Endothelial cell of umbilical vein (primary cell): ENCODE data around the gene EN2. TPM values are rescaled to one million over a fixed set of nuclear protein-coding genes. Genes with fewer than 3 reads are reported as not detected.

Experiments used
- BruUV-seq: library from RNA; stranded (reverse); fragments of 400-500 nt; replicated peaks from 2 replicates; lab custom pipeline; 2021; lab: Mats Ljungman, UMichigan
- CTCF ChIA-PET: fragments of 300-600, 350-600 bp; sonication (Branson Sonifier 250); formaldehyde crosslinking; loops from one replicate; lab custom pipeline; 2021; ENCODE audit warnings: antibody characterized with exemption, inconsistent platforms; lab: Charles Lee
- POLR2A ChIA-PET: fragments of 300-600, 350-600 bp; sonication (Branson Sonifier 250); formaldehyde crosslinking; loops from one replicate; lab custom pipeline; 2021; ENCODE audit warnings: antibody characterized with exemption, inconsistent platforms; lab: Charles Lee
- DNase-seq: peaks from one replicate; pipeline ENCODE4 v3.0.0-alpha.2; 2011; ENCODE audit warnings: low read depth, low spot score
- FAIRE-seq: peaks from 2 replicates; lab custom pipeline; 2011; peaks lifted over from hg19 to GRCh38; lab: Jason Lieb, UNC
- H2AFZ ChIP-seq: 2 replicates; pipeline ENCODE4 v1.6.0; 2012; ENCODE audit warnings: low read depth, low read length, control low read depth, inconsistent platforms
- H3K27ac ChIP-seq: 2 replicates; pipeline ENCODE4 v1.5.1; 2011; ENCODE audit warnings: low read depth, mild to moderate bottlenecking, control low read depth, low read length, moderate library complexity; ENCODE audit not compliant: insufficient read depth
- H3K27me3 ChIP-seq, 2 experiments: 2 replicates each; pipeline versions ENCODE4 v1.6.0 to v1.6.1; 2011; ENCODE audit warnings: low read length in 2 of 2, mixed read lengths in 1 of 2; ENCODE audit not compliant: control insufficient read depth in 2 of 2, insufficient read depth in 2 of 2
- H3K36me3 ChIP-seq, 2 experiments: 2 replicates in 1 of 2; 3 replicates in 1 of 2; pipeline ENCODE4 v1.5.1; 2011; ENCODE audit warnings: low read length in 2 of 2, mild to moderate bottlenecking in 1 of 2, moderate library complexity in 1 of 2; ENCODE audit not compliant: control insufficient read depth in 2 of 2, insufficient read depth in 2 of 2; ENCODE audit errors: extremely low read depth in 1 of 2
- H3K4me1 ChIP-seq: 3 replicates; pipeline ENCODE4 v1.5.1; 2011; ENCODE audit warnings: mild to moderate bottlenecking, low read length; ENCODE audit not compliant: control insufficient read depth, insufficient read depth; ENCODE audit errors: extremely low read depth
- H3K4me2 ChIP-seq: 2 replicates; pipeline ENCODE4 v1.6.1; 2011; ENCODE audit warnings: low read length, control low read depth, mixed read lengths; ENCODE audit not compliant: insufficient read depth
- H3K4me3 ChIP-seq, 3 experiments: fragments of 200-600 bp in 1 of 3; sonication (generic), shearing (Covaris generic) in 1 of 3; replicated peaks in 1 of 3; 2 replicates each; pipeline ENCODE4 v1.5.1; 2011 to 2016; ENCODE audit warnings: control low read depth in 3 of 3, low read length in 3 of 3, mild to moderate bottlenecking in 2 of 3, inconsistent platforms in 1 of 3, low read depth in 1 of 3, moderate library complexity in 1 of 3; ENCODE audit not compliant: insufficient read depth in 1 of 3
- H3K79me2 ChIP-seq: 2 replicates; pipeline ENCODE4 v1.6.0; 2012; ENCODE audit warnings: low read length, inconsistent platforms; ENCODE audit not compliant: control insufficient read depth, insufficient read depth
- H3K9ac ChIP-seq: replicated peaks from 2 replicates; pipeline ENCODE3; 2011; ENCODE audit warnings: low read length, control low read depth; ENCODE audit not compliant: insufficient read depth; ENCODE audit errors: extremely low read depth
- H3K9me1 ChIP-seq: replicated peaks from 3 replicates; pipeline ENCODE4 v1.6.0; 2011; ENCODE audit warnings: mild to moderate bottlenecking, low read length; ENCODE audit not compliant: control insufficient read depth, insufficient read depth; ENCODE audit errors: extremely low read depth
- H3K9me3 ChIP-seq: replicated peaks from 2 replicates; pipeline ENCODE4 v1.5.1; 2012; ENCODE audit warnings: low read length, inconsistent platforms; ENCODE audit not compliant: control insufficient read depth, insufficient read depth
- H4K20me1 ChIP-seq: replicated peaks from 2 replicates; pipeline ENCODE3; 2011; ENCODE audit warnings: mild to moderate bottlenecking, low read length; ENCODE audit not compliant: control insufficient read depth, insufficient read depth; ENCODE audit errors: extremely low read depth
- CTCF ChIP-seq, 2 donors: IDR thresholded peaks; 1 replicate in 1 of 2; 2 replicates in 1 of 2; pipeline ENCODE4 v1.5.1; 2011; ENCODE audit warnings: low read length in 2 of 2, mild to moderate bottlenecking in 2 of 2, moderate library complexity in 2 of 2, control low read depth in 1 of 2, inconsistent platforms in 1 of 2, low read depth in 1 of 2; ENCODE audit not compliant: insufficient read depth in 1 of 2; ENCODE audit errors: extremely low read depth in 1 of 2
- EZH2 ChIP-seq: IDR thresholded peaks from 2 replicates; pipeline ENCODE4 v1.6.1; 2012; ENCODE audit warnings: borderline replicate concordance, low read depth, mild to moderate bottlenecking, moderate library complexity, low read length, inconsistent platforms; ENCODE audit not compliant: severe bottlenecking
- FOS ChIP-seq: IDR thresholded peaks from 2 replicates; pipeline ENCODE4 v1.6.1; 2011; ENCODE audit warnings: mild to moderate bottlenecking, low read length, moderate library complexity, borderline replicate concordance; ENCODE audit not compliant: insufficient read depth
- JUN ChIP-seq: IDR thresholded peaks from 2 replicates; pipeline ENCODE4 v1.6.1; 2011; ENCODE audit warnings: borderline replicate concordance, low read depth; ENCODE audit not compliant: insufficient read length, insufficient read depth
- MAX ChIP-seq: IDR thresholded peaks from 2 replicates; pipeline ENCODE4 v1.6.1; 2011; ENCODE audit not compliant: insufficient read depth, insufficient read length
- POLR2A ChIP-seq: IDR thresholded peaks from 2 replicates; pipeline ENCODE4 v1.6.1; 2012; ENCODE audit warnings: low read depth, mild to moderate bottlenecking, control low read depth, low read length
- POLR2AphosphoS5 ChIP-seq: IDR thresholded peaks from 2 replicates; pipeline ENCODE4 v1.6.1; 2012; ENCODE audit warnings: low read depth, mild to moderate bottlenecking, control low read depth, low read length, moderate library complexity; ENCODE audit not compliant: insufficient read depth
- dilution Hi-C: fragments of 300-500 bp; cut with MboI; formaldehyde crosslinking; loops from one replicate; pipeline ENCODE4 v1.15.0; 2019; ENCODE audit warnings: low sequenced_read_pairs; ENCODE audit not compliant: extremely low pct_ligation_motif_present
- intact Hi-C: fragments of 100-400 bp; cut with micrococcal nuclease; formaldehyde crosslinking; loops from one replicate; pipeline ENCODE4 v1.10.0; 2022
- polyA plus RNA-seq, 4 experiments: library from polyadenylated mRNA; depleted of rRNA in 3 of 4; stranded (reverse) in 3 of 4; unstranded in 1 of 4; fragments of >200 nt; gene quantifications; 2 replicates each; pipeline versions ENCODE4 v1.2.1 to v1.2.3, GENCODE V29; 2011 to 2012; ENCODE audit warnings: missing spikeins in 1 of 4
- total RNA-seq: library from RNA; stranded (reverse); gene quantifications from 2 replicates; pipeline ENCODE4 v1.2.3, GENCODE V29; 2021

Gene EN2
- total and polyA plus RNA-seq, 2 donors (not counting 3 experiments of a cell fraction or from before 2014, with no cell fraction given): not detected

- dilution Hi-C loops: no loop called here
- FAIRE-seq (no peak), DNase-seq (no peak)
- no peak overlapping the region for H3K4me2 ChIP-seq
- no peak overlapping the region for H3K27ac ChIP-seq
- H3K9me3 ChIP-seq: no peaks in the 10 kb centered on the region
- no peak overlapping the region for H3K9ac ChIP-seq
- POLR2A ChIA-PET: no interaction called here
- BruUV-seq: no TSS peak
- H3K36me3 ChIP-seq: no peaks in the 10 kb centered on the region
- H4K20me1 ChIP-seq: no peaks in the 10 kb centered on the region
- H3K9me1 ChIP-seq: no peaks in the 10 kb centered on the region
- H2AFZ ChIP-seq: no peak overlapping the region
- intact Hi-C loops: no loop called here
- no peak for TF ChIP-seq CTCF (IDR thresholded peaks at IDR 0.05; ENCODE audit: extremely low read depth in 1 of 2, insufficient read depth in 1 of 2, low read depth in 1 of 2, low read length in 2 of 2)
- no peak for TF ChIP-seq FOS
- no peak for TF ChIP-seq POLR2AphosphoS5
- no peak for TF ChIP-seq EZH2
- TF ChIP-seq MAX: no peak
- TF ChIP-seq POLR2A: no peak
- TF ChIP-seq JUN: no peak
- no peaks in the 10 kb centered on the region for H3K4me1 ChIP-seq
- no peak overlapping the region for H3K4me3 ChIP-seq
- CTCF ChIA-PET: interaction anchor here (2.0 kb wide), 1 partner anchor 40 kb away, joined by 7 read pairs; no protein-coding TSS in a partner anchor
- no peaks in the 10 kb centered on the region for H3K27me3 ChIP-seq
- no peaks in the 10 kb centered on the region for H3K79me2 ChIP-seq
These were observed 37.8 kb upstream of the EN2 start for GRCh38 chr7:155420116-155420515.
